HG03066 (cell line): Measurements from ENCODE around the gene TMSB10.
"Not testable (repeated sequence)": the region's sequence is repeated elsewhere in the genome, so short reads cannot be mapped to it uniquely, and the experiment has no call there.

ENCODE experiments used
- ATAC-seq: cut with Tn5 transposase; IDR thresholded peaks from one replicate; pipeline ENCODE4 v1.9.1; 2021; ENCODE audit warnings: low read depth; ENCODE audit not compliant: unreplicated experiment

TMSB10 gene

GRCh38 chr2:84900971-84901370, 4.5 kb upstream of the TMSB10 start:
- no peak for ATAC-seq

- no peak for ATAC-seq
Measured at GRCh38 chr2:84901593-84902120, 3.8 kb upstream of the TMSB10 start.

- no peak for ATAC-seq
Measured at GRCh38 chr2:84902526-84902925, 2.9 kb upstream of the TMSB10 start.

DNA sequence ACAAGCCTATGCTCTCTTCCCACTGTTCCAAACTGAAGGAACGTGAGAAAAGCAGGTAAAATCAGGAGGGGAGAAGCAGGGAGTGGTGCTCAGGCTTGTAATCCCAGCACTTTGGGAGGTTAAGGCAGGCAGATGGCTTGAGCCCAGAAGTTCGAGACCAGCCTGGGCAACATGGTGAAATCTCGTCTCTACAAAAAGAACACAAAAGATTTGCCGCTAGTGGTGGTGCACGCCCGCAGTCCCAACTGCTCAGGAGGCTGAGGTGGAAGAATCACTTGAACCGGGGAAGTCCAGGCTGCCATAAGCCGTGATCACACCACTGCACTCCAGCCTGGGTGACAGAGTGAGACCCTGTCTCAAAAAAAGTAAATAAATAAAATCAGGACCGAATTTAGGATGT, 1.3 kb upstream of the TMSB10 start:
- ATAC-seq, result no peak

DNA sequence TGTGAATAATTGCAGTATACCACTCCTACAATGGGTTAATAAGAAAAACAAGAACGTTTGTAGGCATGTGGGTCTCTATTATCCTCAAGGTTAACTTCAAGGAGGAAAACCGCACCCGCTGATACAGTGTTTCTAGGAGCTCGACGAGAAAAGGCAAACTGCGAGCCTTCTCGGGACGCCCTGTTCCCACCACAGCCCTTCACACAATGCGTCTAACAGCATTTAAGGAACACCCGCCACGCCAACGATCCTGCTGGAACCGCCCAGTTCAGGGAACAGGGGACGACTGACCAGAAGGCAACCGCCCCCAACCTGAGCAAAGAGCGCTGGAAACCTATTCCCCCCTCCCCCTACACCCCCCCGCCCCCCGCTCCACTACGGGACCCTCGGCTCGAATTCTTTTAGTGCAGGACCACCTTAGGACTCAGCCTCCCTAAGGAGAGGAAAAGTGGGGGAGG, 710 bp upstream of the TMSB10 start:
- ATAC-seq, result no peak

- ATAC-seq, result peak; percentile 39
Measured at GRCh38 chr2:84906108-84906899, 848 bp downstream of the TMSB10 start.

DNA sequence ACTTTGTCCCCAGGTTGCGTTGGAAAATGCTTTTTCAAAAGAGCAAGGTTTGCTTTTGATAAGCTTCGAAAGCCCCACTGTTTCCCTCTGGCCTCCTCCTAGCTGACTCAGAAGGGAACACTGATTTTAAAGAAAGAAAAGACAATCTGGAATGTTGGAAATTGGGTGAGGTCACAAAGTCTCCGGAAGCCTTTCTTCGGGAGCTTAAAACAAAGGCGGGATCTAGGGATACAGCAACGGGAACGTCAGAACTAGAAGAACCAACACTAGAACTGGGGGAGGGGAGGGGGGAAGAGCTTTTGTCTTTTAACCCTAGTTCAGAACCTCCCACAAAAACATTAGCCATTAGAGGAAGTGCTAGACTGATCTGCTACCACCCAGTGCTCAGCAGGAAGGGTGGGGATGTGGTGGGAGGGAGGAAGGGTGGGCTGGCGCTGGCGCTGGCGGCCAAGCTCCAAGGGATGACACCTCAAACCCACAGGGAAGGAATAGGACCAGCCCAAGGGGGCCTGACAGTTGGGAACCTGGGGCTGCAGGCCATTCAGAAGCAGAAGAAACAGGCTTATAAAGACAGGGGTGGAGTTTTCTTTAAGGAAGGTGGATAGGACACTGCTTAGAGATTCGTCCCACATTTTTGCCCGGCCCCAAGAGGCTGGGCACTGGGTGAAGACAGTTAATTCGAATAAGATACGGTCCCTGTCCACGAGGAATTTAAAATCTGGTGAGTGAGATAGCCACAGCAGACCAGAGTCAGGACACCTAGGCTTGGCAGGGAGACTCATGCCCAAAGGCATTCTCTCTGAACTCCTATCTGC, 1.7 kb downstream of the TMSB10 start:
- peak; percentile 35 for ATAC-seq

GRCh38 chr2:84908948-84909713, 3.7 kb downstream of the TMSB10 start:
- ATAC-seq, result no peak

DNA sequence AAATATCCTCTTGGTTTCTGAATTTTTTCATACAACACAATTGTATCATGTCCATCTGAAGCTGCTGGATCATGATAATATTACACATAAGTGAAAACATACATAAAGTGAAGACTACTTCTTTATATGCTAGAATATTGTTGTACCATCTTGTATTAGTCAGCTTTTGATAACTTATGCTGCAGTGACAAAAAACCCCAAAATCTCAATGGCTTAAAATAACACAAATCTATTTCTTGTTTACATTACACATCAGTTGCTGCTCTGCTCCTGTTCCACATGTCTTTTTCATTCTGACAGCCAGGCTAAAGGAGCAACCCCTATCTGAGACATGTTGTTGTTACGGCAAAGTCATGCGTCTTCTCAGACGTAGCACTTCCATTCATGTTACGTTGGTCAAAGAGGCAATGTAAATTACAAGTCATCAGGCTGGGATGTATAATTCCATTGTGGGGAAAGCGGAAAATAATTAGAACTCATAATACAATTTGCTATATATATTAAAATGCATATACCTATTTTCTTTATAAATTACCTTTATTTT, 5.8 kb downstream of the TMSB10 start:
- ATAC-seq, result no peak

DNA sequence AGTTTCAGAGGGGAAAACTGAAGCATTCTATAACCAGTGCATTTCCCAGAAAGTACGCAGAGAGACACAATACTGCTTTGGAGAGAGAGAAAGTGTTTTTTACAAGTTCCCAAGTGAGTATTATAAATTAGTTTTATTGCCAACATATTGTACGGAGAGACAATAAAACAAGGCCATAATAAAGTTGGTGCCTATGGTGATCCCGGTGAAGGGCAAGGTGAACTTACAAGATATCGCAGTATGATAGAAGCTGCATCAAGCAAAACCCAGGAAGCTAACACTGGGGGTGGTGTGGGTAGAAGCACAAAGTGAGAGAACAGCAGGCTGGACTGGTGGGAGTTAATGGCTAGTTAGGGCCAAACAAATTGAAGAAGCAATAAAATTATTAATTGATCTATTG, 7.5 kb downstream of the TMSB10 start:
- ATAC-seq, result no peak

DNA sequence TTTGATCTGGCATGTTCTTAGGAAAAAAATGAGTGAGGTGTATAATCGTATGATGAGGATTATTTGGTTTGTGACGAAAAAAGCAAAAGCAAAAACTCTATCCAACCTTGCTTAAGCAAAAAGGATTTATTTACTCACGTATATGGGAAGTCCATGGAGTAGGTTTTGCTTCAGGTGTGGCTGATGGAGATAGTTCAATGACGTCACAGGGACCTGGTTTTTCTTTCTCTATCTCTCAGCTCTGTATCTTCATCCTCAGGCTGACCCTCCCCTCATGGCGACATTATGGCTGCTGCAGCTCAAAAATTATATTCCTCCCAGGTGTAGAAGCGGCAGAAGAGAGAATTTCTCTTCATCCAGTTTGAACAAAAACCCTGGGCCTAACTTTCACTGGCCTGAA, 8.9 kb downstream of the TMSB10 start:
- no peak for ATAC-seq

GRCh38 chr2:84915675-84916074, 10.2 kb downstream of the TMSB10 start:
- ATAC-seq, result not testable (repeated sequence)

DNA sequence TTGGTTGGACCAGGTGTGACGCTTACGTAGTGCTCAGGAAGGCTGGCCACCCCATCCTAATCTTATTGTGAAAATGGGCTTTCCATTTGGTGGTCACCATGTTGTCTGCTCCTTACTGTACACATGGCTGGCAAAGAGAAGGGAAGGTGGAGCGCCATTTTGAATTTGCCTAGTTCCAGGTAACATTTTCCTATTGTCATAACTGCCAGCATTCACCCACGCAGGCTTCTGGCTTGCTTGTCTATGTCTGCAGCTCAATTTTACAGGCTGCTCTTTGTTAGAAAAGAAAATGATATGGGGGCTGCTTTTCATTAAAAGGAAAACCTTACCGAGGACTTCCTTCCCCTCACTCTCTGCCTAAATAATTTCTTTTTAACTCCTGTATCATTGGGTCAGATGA, 12.4 kb downstream of the TMSB10 start:
- ATAC-seq, result not testable (repeated sequence)

DNA sequence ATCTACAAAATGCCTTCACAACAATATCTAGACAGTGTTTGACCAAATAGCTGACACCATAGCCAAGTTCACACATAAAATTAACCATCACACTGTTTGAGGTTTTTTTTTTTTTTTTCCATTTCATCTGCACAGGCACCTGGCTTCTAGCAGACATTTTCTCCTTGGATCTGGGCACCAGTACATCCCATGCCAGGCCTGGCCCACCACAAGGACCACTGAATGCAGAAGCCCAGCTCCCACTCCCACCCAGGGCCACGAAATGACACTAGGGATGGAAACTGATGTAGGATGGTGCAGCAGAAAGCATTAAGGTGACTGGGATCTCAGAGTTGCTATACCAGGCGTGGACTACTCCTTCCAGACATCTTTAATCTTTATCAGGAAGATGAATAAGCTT, 13.0 kb downstream of the TMSB10 start:
- no peak for ATAC-seq

GRCh38 chr2:84919885-84920580, 14.6 kb downstream of the TMSB10 start:
- ATAC-seq, result peak; percentile 44

DNA sequence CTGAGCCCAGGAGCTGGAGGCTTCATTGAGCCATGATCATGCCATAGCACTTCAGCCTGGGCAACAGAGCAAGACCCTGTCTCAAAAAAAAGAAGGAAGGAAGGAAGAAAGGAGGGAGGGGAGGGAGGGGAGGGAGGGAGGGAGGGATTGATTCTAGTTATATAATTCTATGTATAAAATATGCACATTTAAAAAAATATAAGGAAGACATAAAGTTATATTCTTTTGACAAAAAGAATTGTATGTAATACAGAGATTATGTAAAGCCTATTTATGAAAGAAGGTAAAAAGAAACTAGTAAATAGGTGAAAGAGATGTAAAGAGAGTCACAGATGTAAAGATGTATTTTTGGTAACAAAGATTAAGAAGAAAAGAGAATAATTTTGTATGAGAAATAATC, 17.6 kb downstream of the TMSB10 start:
- no peak for ATAC-seq

- ATAC-seq, result no peak
Measured at GRCh38 chr2:84924173-84925106, 19.0 kb downstream of the TMSB10 start.

DNA sequence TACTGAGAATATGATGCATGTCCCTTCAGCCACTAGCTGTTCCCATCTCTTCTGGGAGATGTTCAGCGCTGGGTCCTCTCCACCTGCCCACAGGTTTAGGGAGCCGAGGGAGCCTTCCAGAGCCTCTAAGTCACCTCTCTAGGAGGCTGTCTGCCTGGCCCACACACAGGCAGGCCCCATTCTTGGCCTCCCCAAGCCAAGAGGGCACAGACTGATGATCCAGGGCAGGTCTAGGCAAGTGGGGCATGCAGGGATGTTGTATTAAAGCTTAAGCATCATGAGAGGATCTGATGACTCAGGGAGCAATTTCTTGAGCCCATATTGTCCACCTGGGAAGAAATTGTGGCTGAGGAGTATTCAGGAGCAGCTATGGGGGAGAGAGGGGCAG, 19.9 kb downstream of the TMSB10 start:
- no peak for ATAC-seq
